Kidney (tissue), 22 donors: ENCODE results near the gene NME5. TPM values are rescaled to one million over a fixed set of nuclear protein-coding genes. Genes with fewer than 3 reads are reported as not detected.
A peak's percentile ranks its signal among the peaks of the same experiment; 100 is the strongest.

Experiments used
- DNase-seq, 5 donors: peaks; one replicate each; pipeline ENCODE4 v3.0.0-alpha.2; 2013 to 2020
- FAIRE-seq: peaks from 2 replicates; lab custom pipeline; 2012; peaks lifted over from hg19 to GRCh38; lab: Jason Lieb, UNC
- H3K27ac ChIP-seq, 2 donors: one replicate each; pipeline ENCODE4 v1.7.0; 2013; ENCODE audit warnings: low read depth in 2 of 2, low read length in 2 of 2, inconsistent platforms in 1 of 2
- H3K27me3 ChIP-seq: one replicate; pipeline ENCODE4 v1.7.1; 2013; ENCODE audit warnings: low read length, inconsistent platforms; ENCODE audit not compliant: control insufficient read depth, insufficient read depth
- H3K36me3 ChIP-seq, 3 donors: one replicate each; pipeline versions ENCODE4 v1.7.0 to v1.7.1; 2013; ENCODE audit warnings: low read length in 3 of 3, control low read depth in 1 of 3, inconsistent platforms in 1 of 3; ENCODE audit not compliant: insufficient read depth in 3 of 3, control insufficient read depth in 2 of 3
- H3K4me1 ChIP-seq, 3 donors: one replicate each; pipeline versions ENCODE4 v1.7.0 to v1.7.1; 2013; ENCODE audit warnings: low read length in 3 of 3, inconsistent platforms in 1 of 3, low read depth in 1 of 3; ENCODE audit not compliant: control insufficient read depth in 2 of 3, insufficient read depth in 2 of 3
- H3K4me3 ChIP-seq, 3 donors: one replicate each; pipeline versions ENCODE4 v1.7.0 to v1.8.1; 2013; ENCODE audit warnings: low read length in 3 of 3, control low read depth in 1 of 3, inconsistent platforms in 1 of 3
- H3K9ac ChIP-seq, 3 donors: one replicate each; pipeline versions ENCODE4 v1.7.0 to v1.7.1; 2013; ENCODE audit warnings: low read length in 3 of 3, control low read depth in 1 of 3, inconsistent platforms in 1 of 3
- H3K9me3 ChIP-seq, 3 donors: one replicate each; pipeline versions ENCODE4 v1.7.0 to v1.7.1; 2013; ENCODE audit warnings: low read length in 3 of 3, control low read depth in 1 of 3, inconsistent platforms in 1 of 3; ENCODE audit not compliant: control insufficient read depth in 2 of 3, insufficient read depth in 1 of 3
- intact Hi-C: fragments of 100-400 bp; cut with DNase I; formaldehyde crosslinking; loops from one replicate; pipeline ENCODE4 v1.11.1; 2022
- long read RNA-seq, 10 donors: library from polyadenylated mRNA in 1 of 10; unstranded in 1 of 10; transcript quantifications; one replicate each; pipeline ENCODE4 v2.0.0 and lab custom pipeline, GENCODE V29; 2021 to 2026
- polyA plus RNA-seq: library from polyadenylated mRNA; stranded (reverse); fragments of 350-450 nt; fragmentation: Illumina TruSeq; extraction: RNeasy Lipid Tissue Mini Kit (QIAGEN cat#74804); gene quantifications from one replicate; pipeline ENCODE4 v1.2.3, GENCODE V29; 2014; ENCODE audit warnings: low read depth, low replicate concordance; ENCODE audit not compliant: insufficient read depth
- total RNA-seq: library from RNA; stranded (reverse); fragmentation: NEBNext Ultra II Directional; extraction: Animal tissue kit (Norgen Biotek cat#: 25700); gene quantifications from one replicate; pipeline ENCODE4 v1.2.1, GENCODE V29; 2021
- TF ChIP-seq, protein P1 (sequence below): IDR thresholded peaks from 3 replicates; pipeline ENCODE4 v1.5.1; 2012; ENCODE audit warnings: mild to moderate bottlenecking, moderate library complexity, borderline replicate concordance; ENCODE audit not compliant: insufficient read depth; ENCODE audit errors: extremely low read depth
- donor health status: control.
- donor health status: control.
- donor health status: control.
- donor health status: control.
- donor health status: control.
- donor health status: DM: yes; HTN: yes; CAD: no.
- donor health status: Normal renal cell carcinoma (clear cell type).

The NME5 gene
- total RNA-seq (20.6 TPM), polyA plus RNA-seq (30.2 TPM)
- long read RNA-seq, donor 1, partial matches to known transcripts, result 0 of 1 reads
- long read RNA-seq, donor 1, other reads (novel, unspliced or antisense), result 0 of 1 reads
- long read RNA-seq, donor 2, transcript NME5-201 (6 exons, 1,198 nt), result major isoform, 5 of 5 reads
- long read RNA-seq, donor 2, partial matches to known transcripts, result 0 of 5 reads
- long read RNA-seq, donor 2, other reads (novel, unspliced or antisense), result 0 of 5 reads
- long read RNA-seq, donor 3, transcript NME5-201 (6 exons, 1,198 nt), result major isoform, 9 of 15 reads
- long read RNA-seq, donor 3, partial matches to known transcripts, result 5 of 15 reads
- long read RNA-seq, donor 3, other reads (novel, unspliced or antisense), result 0 of 15 reads
- long read RNA-seq, donor 4, partial matches to known transcripts, result 0 of 3 reads
- long read RNA-seq, donor 4, other reads (novel, unspliced or antisense), result 0 of 3 reads
- long read RNA-seq, donor 5, result 0 reads
- long read RNA-seq, donor 6, transcript NME5-201 (6 exons, 1,198 nt), result major isoform, 11 of 20 reads
- long read RNA-seq, donor 6, partial matches to known transcripts, result 7 of 20 reads
- long read RNA-seq, donor 6, other reads (novel, unspliced or antisense), result 0 of 20 reads
- long read RNA-seq, donor 7, transcript NME5-201 (6 exons, 1,198 nt), result major isoform, 6 of 8 reads
- long read RNA-seq, donor 7, partial matches to known transcripts, result 1 of 8 reads
- long read RNA-seq, donor 7, other reads (novel, unspliced or antisense), result 1 of 8 reads
- long read RNA-seq, donor 8, transcript NME5-201 (6 exons, 1,198 nt), result major isoform, 6 of 6 reads
- long read RNA-seq, donor 8, partial matches to known transcripts, result 0 of 6 reads
- long read RNA-seq, donor 8, other reads (novel, unspliced or antisense), result 0 of 6 reads
- long read RNA-seq, donor 9, transcript NME5-201 (6 exons, 1,198 nt), result major isoform, 6 of 6 reads
- long read RNA-seq, donor 9, partial matches to known transcripts, result 0 of 6 reads
- long read RNA-seq, donor 9, other reads (novel, unspliced or antisense), result 0 of 6 reads
- long read RNA-seq, donor 10, partial matches to known transcripts, result 0 of 2 reads
- long read RNA-seq, donor 10, other reads (novel, unspliced or antisense), result 0 of 2 reads

GRCh38 chr5:138138949-138139780 lies at the start of gene NME5:
Gene NME5, minus strand, starts transcription at chr5:138139428. Its CDS starts 648 bp downstream, at chr5:138138780.
- intact Hi-C loops, result no loop called here
- TF ChIP-seq, protein P1, sequence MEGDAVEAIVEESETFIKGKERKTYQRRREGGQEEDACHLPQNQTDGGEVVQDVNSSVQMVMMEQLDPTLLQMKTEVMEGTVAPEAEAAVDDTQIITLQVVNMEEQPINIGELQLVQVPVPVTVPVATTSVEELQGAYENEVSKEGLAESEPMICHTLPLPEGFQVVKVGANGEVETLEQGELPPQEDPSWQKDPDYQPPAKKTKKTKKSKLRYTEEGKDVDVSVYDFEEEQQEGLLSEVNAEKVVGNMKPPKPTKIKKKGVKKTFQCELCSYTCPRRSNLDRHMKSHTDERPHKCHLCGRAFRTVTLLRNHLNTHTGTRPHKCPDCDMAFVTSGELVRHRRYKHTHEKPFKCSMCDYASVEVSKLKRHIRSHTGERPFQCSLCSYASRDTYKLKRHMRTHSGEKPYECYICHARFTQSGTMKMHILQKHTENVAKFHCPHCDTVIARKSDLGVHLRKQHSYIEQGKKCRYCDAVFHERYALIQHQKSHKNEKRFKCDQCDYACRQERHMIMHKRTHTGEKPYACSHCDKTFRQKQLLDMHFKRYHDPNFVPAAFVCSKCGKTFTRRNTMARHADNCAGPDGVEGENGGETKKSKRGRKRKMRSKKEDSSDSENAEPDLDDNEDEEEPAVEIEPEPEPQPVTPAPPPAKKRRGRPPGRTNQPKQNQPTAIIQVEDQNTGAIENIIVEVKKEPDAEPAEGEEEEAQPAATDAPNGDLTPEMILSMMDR, result no peak
- Histone ChIP-seq H3K27ac (no peak within 1 kb of the TSS), H3K9ac (peak within 1 kb of the TSS; percentile 33 to 72 (median 54)), H3K36me3 (no peaks in the 10 kb centered on the region), H3K27me3 (no peaks in the 10 kb centered on the region), H3K4me3 (peak within 1 kb of the TSS; percentile 77 to 81 (median 77)), H3K9me3 (no peaks in the 10 kb centered on the region), H3K4me1 (no peaks in the 10 kb centered on the region)
- FAIRE-seq (no peak), DNase-seq (peak; percentile 79 to 91 (median 85))

DNA sequence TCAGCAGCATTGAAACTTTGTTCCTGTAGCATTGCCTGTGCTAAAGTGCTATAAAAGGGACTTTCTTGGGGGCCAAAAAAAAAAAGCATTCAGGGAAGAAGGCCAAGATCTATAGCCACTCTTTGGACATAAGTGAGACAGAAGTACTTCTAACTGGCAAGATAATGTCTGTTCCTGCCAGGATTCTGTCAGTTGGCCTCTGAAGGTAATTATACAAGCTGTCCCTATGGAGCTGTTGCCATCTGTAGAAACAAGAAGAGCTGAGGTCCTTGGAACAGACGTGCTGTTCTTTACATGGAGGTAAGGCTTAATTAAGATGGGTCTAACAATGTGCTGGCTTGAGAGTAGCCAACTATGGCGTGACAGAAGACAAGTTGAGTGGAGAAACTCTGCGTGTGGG lies 49.4 kb upstream of the NME5 start:
- FAIRE-seq (no peak), DNase-seq (no peak)
- Histone ChIP-seq H3K36me3 (peaks cover 21 to 53% (median 34%) of the 10 kb centered on the region in 3 donors), H3K9me3 (no peaks in the 10 kb centered on the region), H3K4me3 (no peak overlapping the region), H3K27me3 (no peaks in the 10 kb centered on the region), H3K4me1 (no peaks in the 10 kb centered on the region), H3K9ac (no peak overlapping the region), H3K27ac (no peak overlapping the region)
- TF ChIP-seq, protein P1, result no peak
- intact Hi-C loops, result no loop called here

DNA sequence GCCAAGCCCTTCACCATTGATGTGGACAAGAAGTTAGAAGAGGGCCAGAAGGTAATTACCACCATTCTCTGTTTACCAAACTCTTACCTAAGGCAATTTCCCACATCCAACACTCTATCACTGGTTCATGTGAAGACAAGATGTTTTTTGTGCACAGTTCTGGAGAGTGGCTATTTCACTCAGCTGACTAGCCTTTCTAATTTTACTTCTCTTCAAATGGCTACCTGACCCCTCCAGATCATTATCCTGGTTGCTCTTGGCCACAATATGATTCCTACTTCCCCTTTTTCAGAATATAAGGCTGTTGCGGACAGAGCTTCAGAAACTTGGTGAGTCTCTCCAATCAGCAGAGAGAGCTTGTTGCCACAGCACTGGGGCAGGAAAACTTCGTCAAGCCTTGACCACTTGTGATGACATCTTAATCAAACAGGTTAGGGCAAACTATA lies 46.8 kb upstream of the NME5 start:
- no peaks in the 10 kb centered on the region for H3K27me3 ChIP-seq
- TF ChIP-seq, protein P1, result no peak
- peaks cover 12 to 34% (median 22%) of the 10 kb centered on the region in 3 donors for H3K36me3 ChIP-seq
- H3K9ac ChIP-seq, result no peak overlapping the region
- intact Hi-C loops, result no loop called here
- no peak overlapping the region for H3K27ac ChIP-seq
- H3K4me1 ChIP-seq, result no peaks in the 10 kb centered on the region
- no peaks in the 10 kb centered on the region for H3K9me3 ChIP-seq
- no peak for FAIRE-seq
- H3K4me3 ChIP-seq, result no peak overlapping the region
- DNase-seq, result no peak
